Measurements from ENCODE around the gene EFNA3.

EFNA3 gene

GRCh38 chr1:155085504-155086127 lies 7.0 kb downstream of the EFNA3 start:
- DNase-seq: peak; percentile 42

- peak; percentile 57 for DNase-seq
Observed at GRCh38 chr1:155086128-155086741, 7.6 kb downstream of the EFNA3 start.

- no peak for DNase-seq
Observed at GRCh38 chr1:155086856-155087535, 8.4 kb downstream of the EFNA3 start.

- DNase-seq: peak; percentile 76
Observed at GRCh38 chr1:155091071-155092051, 12.7 kb downstream of the EFNA3 start.

GRCh38 chr1:155092131-155092530 lies 13.5 kb downstream of the EFNA3 start:
- no peak for DNase-seq

GRCh38 chr1:155092641-155093040 lies 14.0 kb downstream of the EFNA3 start:
- no peak for DNase-seq

GRCh38 chr1:155093911-155094621 lies 15.4 kb downstream of the EFNA3 start:
- peak; percentile 59 for DNase-seq

GRCh38 chr1:155094622-155094948 lies 15.9 kb downstream of the EFNA3 start:
- DNase-seq: no peak

GRCh38 chr1:155099331-155099730 lies 20.7 kb downstream of the EFNA3 start:
- DNase-seq: no peak

GRCh38 chr1:155103325-155103724 lies 24.7 kb downstream of the EFNA3 start:
- no peak for DNase-seq

- no peak for DNase-seq
Observed at GRCh38 chr1:155104605-155105534, 26.2 kb downstream of the EFNA3 start.

GRCh38 chr1:155105604-155106011 lies 27.0 kb downstream of the EFNA3 start:
- no peak for DNase-seq

- peak; percentile 22 for DNase-seq
Observed at GRCh38 chr1:155106862-155107261, 28.2 kb downstream of the EFNA3 start.

GRCh38 chr1:155107309-155108264 lies 28.9 kb downstream of the EFNA3 start:
- DNase-seq: no peak

- DNase-seq: no peak
Observed at GRCh38 chr1:155108296-155108695, 29.7 kb downstream of the EFNA3 start.

- DNase-seq: peak; percentile 18
Observed at GRCh38 chr1:155110381-155110780, 31.7 kb downstream of the EFNA3 start.

GRCh38 chr1:155110826-155111225 lies 32.2 kb downstream of the EFNA3 start:
- no peak for DNase-seq

- DNase-seq: no peak
Observed at GRCh38 chr1:155113450-155113980, 34.9 kb downstream of the EFNA3 start.

- no peak for DNase-seq
Observed at GRCh38 chr1:155116113-155116764, 37.6 kb downstream of the EFNA3 start.
